Peyer's patch (tissue), 4 donors: ENCODE measurements around the gene ATP9B.

Experiments
- POLR2A ChIP-seq, 2 donors: fragments of 450-650 bp; IDR thresholded peaks; one replicate each; pipeline ENCODE4 v1.5.1; 2017; ENCODE audit warnings: antibody characterized with exemption in 2 of 2, mild to moderate bottlenecking in 2 of 2, moderate library complexity in 2 of 2
- TF ChIP-seq, protein P1 (sequence below), 6 experiments: fragments of 450-650 bp in 4 of 6; fragments of 200-600 bp in 2 of 6; sonication (generic) in 1 of 6; IDR thresholded peaks; one replicate each; pipeline ENCODE4 v1.5.1; 2017 to 2019; ENCODE audit warnings: antibody characterized with exemption in 6 of 6, mild to moderate bottlenecking in 3 of 6, moderate library complexity in 1 of 6

DNA sequence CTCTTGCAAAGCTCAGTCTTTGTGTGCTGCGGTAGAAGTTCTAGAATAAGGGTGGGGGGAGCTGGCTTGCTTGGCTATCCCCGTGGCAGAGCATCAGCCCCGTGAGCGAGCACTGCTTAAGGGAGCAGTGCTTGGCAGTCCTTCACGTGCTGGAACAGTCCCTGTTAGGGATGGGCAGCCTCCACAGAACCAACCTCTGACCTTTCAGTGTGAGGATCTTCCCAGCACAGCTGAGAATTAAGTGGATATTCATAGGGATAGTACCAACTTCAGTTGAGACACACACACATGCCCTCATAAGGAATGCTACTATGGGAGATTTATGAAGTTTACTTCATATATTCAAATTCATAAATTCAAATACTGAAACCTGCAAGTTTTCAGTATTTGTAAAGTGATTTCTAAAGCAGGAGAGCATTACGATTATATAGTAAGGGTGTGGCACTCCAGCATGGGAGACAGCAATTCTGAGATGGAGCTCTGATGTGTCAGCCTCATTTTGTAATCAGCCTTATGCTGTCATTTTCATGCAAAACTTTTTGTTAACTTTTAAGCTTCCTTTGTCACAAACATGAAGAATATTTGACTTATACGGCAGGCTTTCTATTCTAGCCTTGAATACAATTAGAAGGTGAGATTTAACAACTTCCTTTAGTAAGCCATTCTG, 39.5 kb downstream of the ATP9B start:
- no peak for TF ChIP-seq POLR2A (IDR thresholded peaks at IDR 0.05)
- TF ChIP-seq, protein P1, sequence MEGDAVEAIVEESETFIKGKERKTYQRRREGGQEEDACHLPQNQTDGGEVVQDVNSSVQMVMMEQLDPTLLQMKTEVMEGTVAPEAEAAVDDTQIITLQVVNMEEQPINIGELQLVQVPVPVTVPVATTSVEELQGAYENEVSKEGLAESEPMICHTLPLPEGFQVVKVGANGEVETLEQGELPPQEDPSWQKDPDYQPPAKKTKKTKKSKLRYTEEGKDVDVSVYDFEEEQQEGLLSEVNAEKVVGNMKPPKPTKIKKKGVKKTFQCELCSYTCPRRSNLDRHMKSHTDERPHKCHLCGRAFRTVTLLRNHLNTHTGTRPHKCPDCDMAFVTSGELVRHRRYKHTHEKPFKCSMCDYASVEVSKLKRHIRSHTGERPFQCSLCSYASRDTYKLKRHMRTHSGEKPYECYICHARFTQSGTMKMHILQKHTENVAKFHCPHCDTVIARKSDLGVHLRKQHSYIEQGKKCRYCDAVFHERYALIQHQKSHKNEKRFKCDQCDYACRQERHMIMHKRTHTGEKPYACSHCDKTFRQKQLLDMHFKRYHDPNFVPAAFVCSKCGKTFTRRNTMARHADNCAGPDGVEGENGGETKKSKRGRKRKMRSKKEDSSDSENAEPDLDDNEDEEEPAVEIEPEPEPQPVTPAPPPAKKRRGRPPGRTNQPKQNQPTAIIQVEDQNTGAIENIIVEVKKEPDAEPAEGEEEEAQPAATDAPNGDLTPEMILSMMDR (IDR thresholded peaks at IDR 0.05) = no peak
